ENCODE results near the gene DENND1B. TPM values are rescaled to one million over a fixed set of nuclear protein-coding genes. Genes with fewer than 3 reads are reported as not detected.
"Not testable (repeated sequence)": the region's sequence is repeated elsewhere in the genome, so short reads cannot be mapped to it uniquely, and the experiment has no call there.

Gene DENND1B
- total RNA-seq, 1 donor from 2014 or later, result 10.2 TPM

- no peak for TF ChIP-seq CTCF (IDR thresholded peaks at IDR 0.05)
- peaks cover 16% of the 10 kb centered on the region for H3K36me3 Mint-ChIP-seq (ENCODE audit: unreplicated experiment)
- no peaks in the 10 kb centered on the region for H3K27me3 Mint-ChIP-seq (ENCODE audit: unreplicated experiment)
- no peaks in the 10 kb centered on the region for H3K4me1 Mint-ChIP-seq (ENCODE audit: unreplicated experiment)
- no peak overlapping the region for H3K27ac Mint-ChIP-seq (ENCODE audit: unreplicated experiment)
- no peak overlapping the region for H3K4me3 Mint-ChIP-seq (ENCODE audit: unreplicated experiment)
- no peak for DNase-seq (ENCODE audit: extremely low spot score, unreplicated experiment)
- H3K9me3 Mint-ChIP-seq (ENCODE audit: unreplicated experiment), result no peaks in the 10 kb centered on the region
Measured at GRCh38 chr1:197763307-197763706, 12.0 kb downstream of the DENND1B start.

GRCh38 chr1:197761654-197762053 is 13.6 kb downstream of the DENND1B start:
- H3K4me3 Mint-ChIP-seq (ENCODE audit: unreplicated experiment), result no peak overlapping the region
- peaks cover 8% of the 10 kb centered on the region for H3K36me3 Mint-ChIP-seq (ENCODE audit: unreplicated experiment)
- H3K9me3 Mint-ChIP-seq (ENCODE audit: unreplicated experiment), result no peaks in the 10 kb centered on the region
- DNase-seq (ENCODE audit: extremely low spot score, unreplicated experiment), result no peak
- H3K27me3 Mint-ChIP-seq (ENCODE audit: unreplicated experiment), result no peaks in the 10 kb centered on the region
- no peak overlapping the region for H3K27ac Mint-ChIP-seq (ENCODE audit: unreplicated experiment)
- no peak for TF ChIP-seq CTCF (IDR thresholded peaks at IDR 0.05)
- H3K4me1 Mint-ChIP-seq (ENCODE audit: unreplicated experiment), result no peaks in the 10 kb centered on the region

- not testable (repeated sequence) for H3K27ac Mint-ChIP-seq (ENCODE audit: unreplicated experiment); H3K4me3 Mint-ChIP-seq (ENCODE audit: unreplicated experiment)
Measured at GRCh38 chr1:197755553-197755952, 19.7 kb downstream of the DENND1B start.

GRCh38 chr1:197752652-197753164 is 22.6 kb downstream of the DENND1B start:
- not testable (repeated sequence) for H3K4me3 Mint-ChIP-seq (ENCODE audit: unreplicated experiment); H3K27me3 Mint-ChIP-seq (ENCODE audit: unreplicated experiment); H3K36me3 Mint-ChIP-seq (ENCODE audit: unreplicated experiment); DNase-seq (ENCODE audit: extremely low spot score, unreplicated experiment); H3K9me3 Mint-ChIP-seq (ENCODE audit: unreplicated experiment); H3K27ac Mint-ChIP-seq (ENCODE audit: unreplicated experiment)
- peaks cover 12% of the 10 kb centered on the region for H3K4me1 Mint-ChIP-seq (ENCODE audit: unreplicated experiment)

More at GRCh38 chr1:197755553-197755952, 19.7 kb downstream of the DENND1B start:
- not testable (repeated sequence) for H3K9me3 Mint-ChIP-seq (ENCODE audit: unreplicated experiment); H3K36me3 Mint-ChIP-seq (ENCODE audit: unreplicated experiment); DNase-seq (ENCODE audit: extremely low spot score, unreplicated experiment); H3K4me1 Mint-ChIP-seq (ENCODE audit: unreplicated experiment); H3K27me3 Mint-ChIP-seq (ENCODE audit: unreplicated experiment)

GRCh38 chr1:197750366-197750765 is 24.9 kb downstream of the DENND1B start:
- no peak overlapping the region for H3K4me3 Mint-ChIP-seq (ENCODE audit: unreplicated experiment)
- DNase-seq (ENCODE audit: extremely low spot score, unreplicated experiment), result no peak
- peaks cover 6% of the 10 kb centered on the region for H3K9me3 Mint-ChIP-seq (ENCODE audit: unreplicated experiment)
- no peak overlapping the region for H3K27ac Mint-ChIP-seq (ENCODE audit: unreplicated experiment)
- peaks cover 12% of the 10 kb centered on the region for H3K36me3 Mint-ChIP-seq (ENCODE audit: unreplicated experiment)
- H3K27me3 Mint-ChIP-seq (ENCODE audit: unreplicated experiment), result no peaks in the 10 kb centered on the region
- TF ChIP-seq CTCF (IDR thresholded peaks at IDR 0.05), result no peak
- peaks cover 12% of the 10 kb centered on the region for H3K4me1 Mint-ChIP-seq (ENCODE audit: unreplicated experiment)

- no peak for DNase-seq (ENCODE audit: extremely low spot score, unreplicated experiment)
- peaks cover 15% of the 10 kb centered on the region for H3K36me3 Mint-ChIP-seq (ENCODE audit: unreplicated experiment)
- no peak overlapping the region for H3K27ac Mint-ChIP-seq (ENCODE audit: unreplicated experiment)
- H3K9me3 Mint-ChIP-seq (ENCODE audit: unreplicated experiment), result peaks cover 12% of the 10 kb centered on the region
- H3K27me3 Mint-ChIP-seq (ENCODE audit: unreplicated experiment), result no peaks in the 10 kb centered on the region
- TF ChIP-seq CTCF (IDR thresholded peaks at IDR 0.05), result no peak
- H3K4me3 Mint-ChIP-seq (ENCODE audit: unreplicated experiment), result no peak overlapping the region
- peaks cover 10% of the 10 kb centered on the region for H3K4me1 Mint-ChIP-seq (ENCODE audit: unreplicated experiment)
Measured at GRCh38 chr1:197745911-197746310, 29.4 kb downstream of the DENND1B start.
